DND-41 (cell line): ENCODE results near the gene AP1M1.

Source experiments
- CTCF ChIP-seq: IDR thresholded peaks from 2 replicates; pipeline ENCODE4 v1.5.1; 2012; ENCODE audit warnings: borderline replicate concordance, low read length, moderate library complexity, mild to moderate bottlenecking; ENCODE audit not compliant: poor library complexity, severe bottlenecking; ENCODE audit errors: extremely low read depth
- EZH2 ChIP-seq: IDR thresholded peaks from 3 replicates; pipeline ENCODE4 v1.6.1; 2012; ENCODE audit warnings: borderline replicate concordance, low read depth, mild to moderate bottlenecking, moderate library complexity, low read length, inconsistent platforms; ENCODE audit not compliant: severe bottlenecking

GRCh38 chr19:16227837-16228636 lies 30.3 kb downstream of the AP1M1 start:
- TF ChIP-seq CTCF (no peak), EZH2 (no peak)
